ENCODE results near the gene ZNRF1.

The ZNRF1 gene

GRCh38 chr16:75113541-75114121 lies 114.8 kb downstream of the ZNRF1 start:
- Histone ChIP-seq H3K4me1 (peaks cover 33% of the 10 kb centered on the region), H3K9ac (no peak overlapping the region), H2AFZ (no peak overlapping the region), H3K4me2 (ENCODE audit: low read length) (no peak overlapping the region), H3K36me3 (ENCODE audit: control insufficient read depth, insufficient read depth, low read length) (no peaks in the 10 kb centered on the region), H3K9me3 (ENCODE audit: control insufficient read depth, low read length) (no peaks in the 10 kb centered on the region), H3K27me3 (ENCODE audit: control insufficient read depth, insufficient read depth, low read length) (no peaks in the 10 kb centered on the region), H3K27ac (no peak overlapping the region), H3K4me3 (ENCODE audit: low read depth, low read length) (no peak overlapping the region), H3K79me2 (peaks cover 2% of the 10 kb centered on the region)
- no peak for TF ChIP-seq CTCF (IDR thresholded peaks at IDR 0.05)

GRCh38 chr16:75114179-75114945 lies 115.5 kb downstream of the ZNRF1 start:
- Histone ChIP-seq H3K27ac (no peak overlapping the region), H2AFZ (no peak overlapping the region), H3K27me3 (ENCODE audit: control insufficient read depth, insufficient read depth, low read length) (no peaks in the 10 kb centered on the region), H3K4me2 (ENCODE audit: low read length) (no peak overlapping the region), H3K79me2 (peaks cover 2% of the 10 kb centered on the region), H3K9ac (no peak overlapping the region), H3K4me1 (peaks cover 28% of the 10 kb centered on the region), H3K36me3 (ENCODE audit: control insufficient read depth, insufficient read depth, low read length) (no peaks in the 10 kb centered on the region), H3K9me3 (ENCODE audit: control insufficient read depth, low read length) (no peaks in the 10 kb centered on the region), H3K4me3 (ENCODE audit: low read depth, low read length) (no peak overlapping the region)
- no peak for TF ChIP-seq CTCF (IDR thresholded peaks at IDR 0.05)

DNA sequence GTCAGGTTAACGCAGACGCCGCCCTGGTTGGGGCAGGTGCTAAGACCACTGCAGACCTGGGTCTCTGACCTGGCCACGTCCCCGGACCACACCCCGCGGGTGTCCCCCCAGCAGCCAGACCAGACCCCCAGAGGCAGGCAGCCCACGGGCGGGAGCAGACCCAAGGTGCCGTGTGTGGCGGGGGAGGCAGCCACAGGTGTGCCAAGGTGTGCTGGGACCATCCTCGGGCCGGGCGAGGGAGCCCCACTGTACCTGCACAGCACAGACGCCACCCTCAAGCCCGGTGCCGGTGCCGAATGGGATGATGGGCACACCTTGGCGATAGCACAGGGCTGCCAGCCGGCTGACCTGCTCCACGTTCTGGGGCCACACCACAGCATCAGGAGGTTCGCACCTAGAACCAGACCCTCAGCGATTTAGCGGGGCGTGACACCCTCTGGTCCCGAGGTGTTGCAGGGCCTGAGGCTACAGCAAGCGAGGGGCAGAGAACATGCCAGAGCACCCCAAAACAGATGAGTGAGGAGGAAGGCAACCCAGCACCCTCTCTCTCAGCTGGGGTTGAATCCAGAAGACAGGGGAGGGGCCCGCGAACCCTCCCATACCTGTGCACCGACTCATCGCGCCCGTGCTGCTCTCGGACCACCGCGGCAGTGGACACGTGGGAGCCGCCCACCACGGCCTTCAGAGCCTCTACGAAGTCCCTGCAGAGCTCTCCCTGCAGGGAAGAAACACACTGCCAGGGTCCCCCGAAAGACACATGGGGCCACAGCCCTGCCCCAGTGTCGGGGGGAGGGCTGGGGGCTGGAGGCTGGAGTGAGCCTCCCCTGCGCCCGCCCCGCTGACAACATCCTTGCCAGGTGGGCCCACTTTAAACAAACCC lies 116.4 kb downstream of the ZNRF1 start:
- Histone ChIP-seq H3K4me1 (peaks cover 20% of the 10 kb centered on the region), H3K4me2 (ENCODE audit: low read length) (peak overlapping the region; percentile 80), H3K9ac (no peak overlapping the region), H3K36me3 (ENCODE audit: control insufficient read depth, insufficient read depth, low read length) (no peaks in the 10 kb centered on the region), H3K27ac (no peak overlapping the region), H3K27me3 (ENCODE audit: control insufficient read depth, insufficient read depth, low read length) (no peaks in the 10 kb centered on the region), H3K9me3 (ENCODE audit: control insufficient read depth, low read length) (no peaks in the 10 kb centered on the region), H3K79me2 (peaks cover 2% of the 10 kb centered on the region), H3K4me3 (ENCODE audit: low read depth, low read length) (no peak overlapping the region), H2AFZ (no peak overlapping the region)
- TF ChIP-seq CTCF (IDR thresholded peaks at IDR 0.05) = no peak

DNA sequence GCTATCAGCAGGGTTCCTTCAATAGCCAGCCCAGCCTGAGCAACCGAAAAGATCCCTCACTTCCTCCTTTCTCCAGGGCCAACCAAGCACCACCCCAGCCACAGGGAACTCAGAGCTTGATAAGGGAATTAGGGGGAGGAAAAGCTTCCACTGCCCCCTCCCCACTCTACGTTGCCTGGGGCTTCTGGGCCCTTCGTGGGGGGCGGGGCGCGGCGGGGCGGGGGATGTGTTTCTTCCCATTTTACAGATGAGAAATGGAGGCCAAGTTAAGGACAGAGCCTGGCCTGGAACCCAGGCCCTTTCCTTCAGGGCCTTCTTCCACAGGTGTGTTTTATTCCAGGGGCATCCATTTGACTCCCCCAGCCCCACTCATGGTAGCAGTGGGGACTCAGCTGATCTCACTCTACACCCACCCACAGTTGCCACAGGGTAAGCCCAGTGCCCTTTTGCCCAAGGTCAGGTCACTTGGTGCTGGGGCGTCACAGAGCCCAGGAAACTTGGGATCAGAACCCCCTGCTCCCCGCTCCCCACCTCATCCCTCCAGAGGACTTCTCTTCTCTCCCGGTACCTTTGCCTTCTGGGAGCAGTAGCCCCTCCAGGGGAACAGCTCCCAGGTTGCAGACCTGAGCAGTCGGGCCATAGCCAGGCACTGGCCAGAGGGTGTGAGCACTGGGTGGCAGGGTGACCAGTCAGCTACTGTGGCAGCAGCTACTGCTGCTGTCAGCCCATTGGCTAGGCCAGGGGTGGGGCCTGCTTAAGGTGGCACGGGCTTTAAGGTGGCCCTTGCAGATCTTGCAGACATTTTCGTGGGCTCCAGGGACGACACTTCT lies 117.5 kb downstream of the ZNRF1 start, which contains the start of gene LDHD:
Gene LDHD, minus strand, starts transcription at position 700 of the 830 bp plus-strand sequence. Its CDS starts 60 bp downstream, at position 640.
- Histone ChIP-seq H3K79me2 (peaks cover 2% of the 10 kb centered on the region), H3K9ac (no peak within 1 kb of the TSS), H2AFZ (peak within 1 kb of the TSS; percentile 92), H3K27me3 (ENCODE audit: control insufficient read depth, insufficient read depth, low read length) (no peaks in the 10 kb centered on the region), H3K36me3 (ENCODE audit: control insufficient read depth, insufficient read depth, low read length) (no peaks in the 10 kb centered on the region), H3K9me3 (ENCODE audit: control insufficient read depth, low read length) (no peaks in the 10 kb centered on the region), H3K27ac (peak within 1 kb of the TSS; percentile 49), H3K4me2 (ENCODE audit: low read length) (peak within 1 kb of the TSS; percentile 80), H3K4me3 (ENCODE audit: low read depth, low read length) (peak within 1 kb of the TSS; percentile 85), H3K4me1 (peaks cover 11% of the 10 kb centered on the region)
- TF ChIP-seq CTCF (IDR thresholded peaks at IDR 0.05) = no peak

Data from parathyroid adenoma (tissue), 2 donors.